Stimulated activated naive CD4-positive, alpha-beta T cell (primary cell): ENCODE data around the gene WDHD1.
"Not testable (repeated sequence)": the region's sequence is repeated elsewhere in the genome, so short reads cannot be mapped to it uniquely, and the experiment has no call there.

ENCODE experiments used
- DNase-seq, 6 experiments: peaks; one replicate each; lab custom pipeline; 2025; lab: John Stamatoyannopoulos, UW

The WDHD1 gene

GRCh38 chr14:55048900-55049436 lies 22.1 kb upstream of the WDHD1 start:
- DNase-seq: no peak

- DNase-seq: no peak
These were observed 20.6 kb upstream of the WDHD1 start for GRCh38 chr14:55047301-55048053.

- DNase-seq: no peak
These were observed 18.2 kb upstream of the WDHD1 start for GRCh38 chr14:55045087-55045486.

GRCh38 chr14:55043528-55043927 lies 16.6 kb upstream of the WDHD1 start:
- DNase-seq: no peak

GRCh38 chr14:55038708-55039107 lies 11.8 kb upstream of the WDHD1 start:
- no peak for DNase-seq

- not testable (repeated sequence) for DNase-seq
These were observed 11.1 kb upstream of the WDHD1 start for GRCh38 chr14:55037995-55038394.

- DNase-seq: no peak
These were observed 4.3 kb upstream of the WDHD1 start for GRCh38 chr14:55031190-55031589.

- no peak for DNase-seq
These were observed 1.6 kb upstream of the WDHD1 start for GRCh38 chr14:55028476-55028875.

GRCh38 chr14:55028066-55028465 lies 1.2 kb upstream of the WDHD1 start:
- no peak for DNase-seq

GRCh38 chr14:55026441-55026792 lies 482 bp downstream of the WDHD1 start:
- DNase-seq: no peak

- DNase-seq: no peak
These were observed 951 bp downstream of the WDHD1 start for GRCh38 chr14:55025948-55026347.

- DNase-seq: not testable (repeated sequence)
These were observed 2.5 kb downstream of the WDHD1 start for GRCh38 chr14:55024365-55024764.

- DNase-seq: no peak
These were observed 6.8 kb downstream of the WDHD1 start for GRCh38 chr14:55019968-55020554.

- no peak for DNase-seq
These were observed 11.9 kb downstream of the WDHD1 start for GRCh38 chr14:55015006-55015405.

GRCh38 chr14:55005071-55005470 lies 21.8 kb downstream of the WDHD1 start:
- no peak for DNase-seq

- no peak for DNase-seq
These were observed 26.5 kb downstream of the WDHD1 start for GRCh38 chr14:55000381-55000780.

- DNase-seq: no peak
These were observed 41.7 kb downstream of the WDHD1 start for GRCh38 chr14:54985156-54985555.

GRCh38 chr14:54981698-54982097 lies 45.2 kb downstream of the WDHD1 start:
- no peak for DNase-seq

- no peak for DNase-seq
These were observed 47.9 kb downstream of the WDHD1 start for GRCh38 chr14:54979039-54979438.

GRCh38 chr14:54976316-54976715 lies 50.6 kb downstream of the WDHD1 start:
- no peak for DNase-seq

- DNase-seq: no peak
These were observed 51.0 kb downstream of the WDHD1 start for GRCh38 chr14:54975856-54976255.

- DNase-seq: no peak
These were observed 52.0 kb downstream of the WDHD1 start for GRCh38 chr14:54974788-54975414.

- no peak for DNase-seq
These were observed 59.4 kb downstream of the WDHD1 start for GRCh38 chr14:54967496-54967895.
